NCI-H1436 treated with DMSO at 0.1 percent for 48 hours (cell line): ENCODE results near the gene SLC25A27.

Experiments used
- DNase-seq: peaks from one replicate; lab custom pipeline; 2025; lab: John Stamatoyannopoulos, UW

Gene SLC25A27

DNA sequence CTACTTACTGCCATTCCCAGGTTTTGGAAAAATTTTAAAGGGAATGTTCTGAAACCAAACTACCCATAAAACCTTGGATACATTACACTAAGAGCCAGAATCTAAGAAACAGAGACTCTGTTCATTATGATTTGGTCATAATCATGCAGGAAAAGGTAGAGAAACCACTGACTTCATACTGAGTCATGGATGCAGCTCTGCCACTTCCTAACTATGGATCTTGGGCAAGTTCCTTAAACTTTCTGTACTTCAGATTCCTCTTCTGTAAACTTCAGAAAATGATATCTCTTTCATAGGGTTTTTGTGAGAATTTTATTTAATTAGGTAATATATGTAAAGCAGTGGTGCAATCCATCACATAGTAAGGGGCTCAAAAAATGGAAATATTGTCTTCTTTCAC is 62.4 kb downstream of the SLC25A27 start:
- DNase-seq, result no peak

DNA sequence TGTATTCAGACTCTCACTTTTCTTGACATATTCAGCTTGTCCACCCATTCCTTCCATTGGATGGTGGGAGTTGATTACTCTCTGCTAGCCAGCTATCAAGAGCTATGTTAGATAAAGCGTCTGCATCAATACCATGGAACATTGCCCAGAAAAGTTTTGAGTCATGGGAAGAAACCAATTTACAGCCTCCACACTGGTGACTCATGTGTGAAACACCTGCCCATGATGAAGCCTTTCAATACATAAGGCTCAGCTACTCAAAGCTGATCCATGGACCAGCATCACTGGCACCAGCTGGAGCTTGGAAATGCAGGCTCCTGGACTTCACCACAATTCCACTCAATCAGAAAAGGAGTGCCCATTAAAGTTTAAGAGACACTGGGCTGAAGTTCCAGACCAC is 66.3 kb downstream of the SLC25A27 start:
- DNase-seq, result no peak

DNA sequence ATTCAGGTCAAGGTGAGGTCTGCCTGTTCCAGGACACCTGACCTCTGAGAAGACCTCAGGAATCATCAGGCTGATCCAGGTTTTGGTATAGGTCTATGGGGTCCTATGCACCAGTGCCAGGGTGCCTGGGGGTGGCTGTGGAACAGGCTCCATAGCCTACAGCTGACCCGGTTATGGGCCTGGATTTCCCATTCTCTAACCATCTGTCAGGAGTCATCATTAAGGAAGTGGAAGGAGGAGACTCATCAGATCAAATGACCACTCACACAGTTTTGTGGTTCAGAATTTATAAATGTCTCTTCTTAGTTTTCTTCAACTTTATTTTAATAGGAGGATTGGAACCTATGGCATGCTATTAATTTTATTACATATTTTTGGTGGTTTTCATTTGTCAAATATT is 67.6 kb downstream of the SLC25A27 start:
- DNase-seq, result no peak
